Putamen (tissue), 1 donor: ENCODE measurements around the gene OTOP2.
"Not testable (repeated sequence)": the region's sequence is repeated elsewhere in the genome, so short reads cannot be mapped to it uniquely, and the experiment has no call there.

Experiments
- DNase-seq: peaks from one replicate; pipeline ENCODE4 v3.0.0-alpha.2; 2016; ENCODE audit warnings: low spot score

Gene OTOP2

GRCh38 chr17:74952431-74953133 lies 28.5 kb downstream of the OTOP2 start:
- DNase-seq = no peak

DNA sequence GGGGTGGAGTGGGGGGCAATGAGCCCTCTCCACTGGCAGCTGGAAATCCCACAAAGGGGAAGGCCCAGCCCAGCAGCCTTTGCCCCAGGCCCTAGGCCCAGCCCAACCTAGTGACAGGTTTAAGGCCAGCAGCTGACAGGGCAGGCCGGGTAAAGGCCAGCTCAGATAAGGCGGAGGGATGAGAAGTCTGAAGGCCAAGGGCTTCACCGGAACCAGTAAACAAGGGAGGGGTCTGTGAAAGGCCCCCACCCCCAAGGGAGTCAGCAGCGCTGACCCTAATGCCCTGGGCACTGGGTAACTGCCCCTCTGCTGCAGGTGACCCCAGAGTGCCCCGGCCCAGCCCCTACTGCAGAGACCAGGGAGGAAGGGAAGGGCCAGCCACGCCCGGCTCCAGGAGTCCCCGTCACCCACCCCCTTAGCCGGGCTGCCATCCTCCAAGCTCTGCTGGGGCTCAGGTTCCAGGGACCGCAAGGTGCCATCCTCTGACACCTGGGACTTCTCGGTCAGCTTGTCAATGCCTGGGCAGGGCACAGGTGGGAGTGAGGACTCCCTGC lies 29.1 kb downstream of the OTOP2 start:
- DNase-seq = no peak

DNA sequence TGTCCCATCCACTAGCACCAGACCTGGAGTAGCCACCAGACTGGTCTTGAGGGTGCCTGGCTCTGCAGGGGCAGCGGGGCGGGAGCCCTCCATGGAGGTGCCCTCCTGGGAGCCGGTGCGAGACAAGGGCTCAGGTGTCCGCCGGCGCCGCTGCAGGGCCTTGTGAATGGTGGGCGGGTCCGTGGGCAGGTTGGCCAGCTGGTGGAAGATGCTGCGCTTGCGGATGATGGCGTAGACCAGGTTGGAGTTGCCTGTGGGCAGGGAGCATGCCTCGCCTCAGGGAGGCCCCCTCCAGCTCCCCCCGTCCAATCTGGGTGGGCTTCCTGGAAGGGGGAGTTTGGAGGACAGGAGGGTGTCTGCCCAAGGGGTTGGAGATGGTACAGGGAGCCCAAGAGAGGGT lies 30.0 kb downstream of the OTOP2 start:
- no peak for DNase-seq

GRCh38 chr17:74954665-74955421 lies 30.8 kb downstream of the OTOP2 start:
- DNase-seq = no peak

- DNase-seq = no peak
Measured at GRCh38 chr17:74956093-74956492, 32.0 kb downstream of the OTOP2 start.

GRCh38 chr17:74957935-74958740 lies 34.1 kb downstream of the OTOP2 start:
- DNase-seq = no peak

- DNase-seq = no peak
Measured at GRCh38 chr17:74959826-74960515, 35.9 kb downstream of the OTOP2 start.

GRCh38 chr17:74960570-74961342 lies 36.7 kb downstream of the OTOP2 start:
- DNase-seq = no peak

DNA sequence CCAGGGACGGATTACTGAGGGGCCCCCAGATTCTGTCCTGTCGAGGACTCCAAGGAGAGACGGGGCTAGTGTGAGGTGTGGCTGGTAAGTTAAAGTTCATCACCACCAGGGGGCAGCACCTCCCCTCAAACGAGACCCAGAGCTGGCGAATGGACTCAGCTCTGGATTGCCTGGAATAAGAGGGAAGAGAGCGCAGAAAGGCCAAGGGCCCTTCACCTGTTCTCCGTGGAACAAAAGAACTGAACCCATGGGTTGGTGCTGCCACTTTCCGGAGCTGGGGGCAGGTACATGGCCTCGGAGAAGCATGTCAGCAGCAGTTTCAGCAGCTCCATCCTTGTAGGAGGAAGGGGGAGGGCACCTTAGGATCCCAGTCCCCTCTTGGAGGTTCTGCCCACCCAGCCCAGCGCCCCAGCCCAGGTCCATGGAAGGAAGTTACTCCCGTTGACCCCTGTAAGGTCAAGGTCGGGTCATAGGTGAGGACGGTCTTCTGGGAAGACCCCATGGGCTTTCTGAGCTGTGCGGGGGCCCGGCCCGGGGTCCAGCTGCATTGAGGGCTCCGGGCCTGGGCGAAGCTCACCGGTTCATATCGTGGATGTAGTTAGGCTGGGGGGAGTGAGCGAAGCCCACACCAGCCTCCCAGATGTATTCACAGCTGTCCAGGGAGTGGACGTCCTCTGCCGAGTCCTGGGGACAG lies 37.7 kb downstream of the OTOP2 start:
- peak; percentile 86 for DNase-seq

DNA sequence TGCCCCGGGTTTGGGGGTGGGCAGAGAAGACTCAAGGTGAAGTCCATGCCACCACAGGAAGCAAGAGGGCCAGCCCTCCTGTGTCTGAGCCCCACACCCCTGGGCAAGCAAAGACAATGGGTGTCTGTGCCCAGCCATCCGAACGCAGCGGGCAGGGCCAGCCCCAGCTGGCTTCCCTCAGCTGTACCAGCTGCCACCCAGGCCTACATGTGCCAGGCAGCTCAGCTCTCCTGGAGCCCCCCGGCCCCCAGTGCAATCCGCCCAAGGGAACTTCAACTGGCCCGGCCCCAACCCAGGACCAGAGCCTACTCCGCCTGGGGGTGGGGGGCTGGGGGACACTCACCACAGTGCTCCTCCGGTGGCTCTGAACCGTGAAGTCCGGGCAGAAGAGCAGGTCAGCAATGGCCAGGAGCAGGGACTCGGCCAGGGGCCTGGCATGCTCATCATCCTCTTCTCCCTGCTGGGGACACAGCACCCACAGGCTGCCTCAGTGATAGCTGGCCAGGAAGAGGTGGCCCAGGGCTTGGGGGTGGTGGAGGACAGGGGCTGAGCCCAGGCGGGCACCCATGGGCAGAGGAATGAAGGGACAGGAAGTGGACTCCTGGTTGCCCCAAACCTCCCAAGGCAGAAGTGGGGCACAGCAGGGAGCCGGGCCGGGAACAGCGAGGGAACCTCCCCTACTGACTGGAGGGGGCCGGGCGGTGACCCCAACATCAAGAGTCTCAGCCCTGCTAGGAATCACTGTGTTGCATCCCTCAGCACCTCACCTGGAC lies 38.7 kb downstream of the OTOP2 start:
- peak; percentile 79 for DNase-seq

- no peak for DNase-seq
Measured at GRCh38 chr17:74963656-74964055, 39.6 kb downstream of the OTOP2 start.

GRCh38 chr17:74964246-74964761 lies 40.2 kb downstream of the OTOP2 start:
- no peak for DNase-seq

GRCh38 chr17:74964988-74965622 lies 41.0 kb downstream of the OTOP2 start:
- no peak for DNase-seq

GRCh38 chr17:74968361-74968780 lies 44.3 kb downstream of the OTOP2 start:
- DNase-seq = no peak

GRCh38 chr17:74969501-74969900 lies 45.4 kb downstream of the OTOP2 start:
- not testable (repeated sequence) for DNase-seq

DNA sequence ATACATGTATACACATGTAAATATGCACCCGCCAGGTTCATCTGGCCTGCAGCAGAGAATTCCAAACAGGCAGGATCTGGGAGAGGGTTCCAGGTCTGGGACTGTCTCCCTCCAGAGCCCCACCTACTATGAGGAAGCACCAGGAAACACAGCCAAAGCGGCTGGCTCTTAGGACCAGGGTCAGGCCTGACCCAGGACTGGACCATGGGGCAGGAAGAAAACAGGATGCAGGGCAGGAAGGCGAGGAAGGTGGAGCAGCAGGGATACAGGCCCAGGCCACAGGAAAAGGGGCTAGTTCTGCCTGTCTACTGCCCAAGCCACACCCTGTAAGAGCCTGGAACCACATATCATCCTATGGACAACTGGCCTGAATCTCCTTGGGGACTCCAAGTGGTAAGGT lies 46.3 kb downstream of the OTOP2 start:
- DNase-seq = no peak

GRCh38 chr17:74971069-74971841 lies 47.2 kb downstream of the OTOP2 start:
- DNase-seq = no peak

DNA sequence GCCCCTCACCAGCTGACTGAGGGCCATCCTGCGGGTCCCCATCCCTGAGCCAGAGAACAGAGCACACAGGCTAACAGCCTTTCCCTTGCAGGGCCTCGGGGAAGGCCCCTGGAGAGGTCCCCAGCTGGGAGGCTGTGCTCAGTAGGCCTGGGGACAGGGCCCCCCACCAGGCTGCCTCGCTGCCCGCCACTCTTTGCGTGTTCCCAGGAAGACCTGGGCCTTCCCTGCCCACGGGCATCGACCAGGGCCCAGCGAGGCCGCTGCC lies 47.7 kb downstream of the OTOP2 start:
- no peak for DNase-seq
